ENCODE measurements around the gene NDUFC2. TPM values are rescaled to one million over a fixed set of nuclear protein-coding genes. Genes with fewer than 3 reads are reported as not detected.
"Not testable (repeated sequence)": the region's sequence is repeated elsewhere in the genome, so short reads cannot be mapped to it uniquely, and the experiment has no call there.

The NDUFC2 gene
- total RNA-seq, 3 donors from 2014 or later: 168 to 208 (median 183) TPM

DNA sequence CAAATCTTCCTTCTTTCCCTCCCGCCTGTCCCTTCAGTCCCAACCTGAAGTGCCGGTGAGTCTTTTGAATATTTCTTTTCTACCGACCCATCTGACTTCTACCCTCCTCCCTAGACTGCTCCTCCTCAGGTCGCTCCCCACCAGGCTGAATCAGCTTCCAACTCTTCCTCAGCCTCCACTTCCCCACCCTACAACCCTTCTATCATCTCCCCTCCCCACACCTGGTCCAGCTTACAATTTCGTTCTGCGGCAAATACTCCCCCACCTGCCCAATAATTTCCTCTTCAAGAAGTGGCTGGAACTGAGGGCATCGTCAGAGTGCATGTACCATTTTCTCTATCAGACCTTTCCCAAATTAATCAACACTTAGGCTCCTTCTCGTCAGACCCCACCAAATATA, 2.5 kb upstream of the NDUFC2 start:
- H3K9me3 ChIP-seq: no peaks in the 10 kb centered on the region
- TF ChIP-seq, protein P1, sequence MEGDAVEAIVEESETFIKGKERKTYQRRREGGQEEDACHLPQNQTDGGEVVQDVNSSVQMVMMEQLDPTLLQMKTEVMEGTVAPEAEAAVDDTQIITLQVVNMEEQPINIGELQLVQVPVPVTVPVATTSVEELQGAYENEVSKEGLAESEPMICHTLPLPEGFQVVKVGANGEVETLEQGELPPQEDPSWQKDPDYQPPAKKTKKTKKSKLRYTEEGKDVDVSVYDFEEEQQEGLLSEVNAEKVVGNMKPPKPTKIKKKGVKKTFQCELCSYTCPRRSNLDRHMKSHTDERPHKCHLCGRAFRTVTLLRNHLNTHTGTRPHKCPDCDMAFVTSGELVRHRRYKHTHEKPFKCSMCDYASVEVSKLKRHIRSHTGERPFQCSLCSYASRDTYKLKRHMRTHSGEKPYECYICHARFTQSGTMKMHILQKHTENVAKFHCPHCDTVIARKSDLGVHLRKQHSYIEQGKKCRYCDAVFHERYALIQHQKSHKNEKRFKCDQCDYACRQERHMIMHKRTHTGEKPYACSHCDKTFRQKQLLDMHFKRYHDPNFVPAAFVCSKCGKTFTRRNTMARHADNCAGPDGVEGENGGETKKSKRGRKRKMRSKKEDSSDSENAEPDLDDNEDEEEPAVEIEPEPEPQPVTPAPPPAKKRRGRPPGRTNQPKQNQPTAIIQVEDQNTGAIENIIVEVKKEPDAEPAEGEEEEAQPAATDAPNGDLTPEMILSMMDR (IDR thresholded peaks at IDR 0.05): no peak
- DNase-seq (no peak), ATAC-seq (no peak)
- H3K4me1 ChIP-seq (ENCODE audit: low read depth): peaks cover 13% of the 10 kb centered on the region
- H3K36me3 ChIP-seq (ENCODE audit: low read depth): no peaks in the 10 kb centered on the region
- no peak overlapping the region for H3K4me3 ChIP-seq
- intact Hi-C loops (cut with DNase I, micrococcal nuclease): no loop called here

- no peak overlapping the region for H3K4me3 ChIP-seq
- TF ChIP-seq, protein P1 (IDR thresholded peaks at IDR 0.05): no peak
- intact Hi-C loops (cut with DNase I, micrococcal nuclease): no loop called here
Measured at GRCh38 chr11:78081583-78081982, 1.9 kb upstream of the NDUFC2 start.

GRCh38 chr11:78080818-78081495, 1.3 kb upstream of the NDUFC2 start:
- DNase-seq: no peak
- no peaks in the 10 kb centered on the region for H3K9me3 ChIP-seq
- intact Hi-C loops (cut with DNase I, micrococcal nuclease): no loop called here
- TF ChIP-seq, protein P1 (IDR thresholded peaks at IDR 0.05): no peak
- no peaks in the 10 kb centered on the region for H3K36me3 ChIP-seq (ENCODE audit: low read depth)
- H3K4me1 ChIP-seq (ENCODE audit: low read depth): peaks cover 22% of the 10 kb centered on the region
- H3K4me3 ChIP-seq: no peak overlapping the region
- no peak for ATAC-seq

More at GRCh38 chr11:78081583-78081982, 1.9 kb upstream of the NDUFC2 start:
- no peaks in the 10 kb centered on the region for H3K9me3 ChIP-seq
- DNase-seq (no peak), ATAC-seq (no peak)
- no peaks in the 10 kb centered on the region for H3K36me3 ChIP-seq (ENCODE audit: low read depth)
- peaks cover 18% of the 10 kb centered on the region for H3K4me1 ChIP-seq (ENCODE audit: low read depth)

GRCh38 chr11:78080084-78080817, 589 bp upstream of the NDUFC2 start:
- Histone ChIP-seq H3K36me3 (ENCODE audit: low read depth) (no peaks in the 10 kb centered on the region), H3K4me1 (ENCODE audit: low read depth) (peaks cover 22% of the 10 kb centered on the region), H3K4me3 (peak overlapping the region; percentile 85), H3K9me3 (no peaks in the 10 kb centered on the region)
- TF ChIP-seq, protein P1 (IDR thresholded peaks at IDR 0.05): no peak
- no peak for DNase-seq
- no peak for ATAC-seq
- intact Hi-C loops (cut with DNase I, micrococcal nuclease): no loop called here

DNA sequence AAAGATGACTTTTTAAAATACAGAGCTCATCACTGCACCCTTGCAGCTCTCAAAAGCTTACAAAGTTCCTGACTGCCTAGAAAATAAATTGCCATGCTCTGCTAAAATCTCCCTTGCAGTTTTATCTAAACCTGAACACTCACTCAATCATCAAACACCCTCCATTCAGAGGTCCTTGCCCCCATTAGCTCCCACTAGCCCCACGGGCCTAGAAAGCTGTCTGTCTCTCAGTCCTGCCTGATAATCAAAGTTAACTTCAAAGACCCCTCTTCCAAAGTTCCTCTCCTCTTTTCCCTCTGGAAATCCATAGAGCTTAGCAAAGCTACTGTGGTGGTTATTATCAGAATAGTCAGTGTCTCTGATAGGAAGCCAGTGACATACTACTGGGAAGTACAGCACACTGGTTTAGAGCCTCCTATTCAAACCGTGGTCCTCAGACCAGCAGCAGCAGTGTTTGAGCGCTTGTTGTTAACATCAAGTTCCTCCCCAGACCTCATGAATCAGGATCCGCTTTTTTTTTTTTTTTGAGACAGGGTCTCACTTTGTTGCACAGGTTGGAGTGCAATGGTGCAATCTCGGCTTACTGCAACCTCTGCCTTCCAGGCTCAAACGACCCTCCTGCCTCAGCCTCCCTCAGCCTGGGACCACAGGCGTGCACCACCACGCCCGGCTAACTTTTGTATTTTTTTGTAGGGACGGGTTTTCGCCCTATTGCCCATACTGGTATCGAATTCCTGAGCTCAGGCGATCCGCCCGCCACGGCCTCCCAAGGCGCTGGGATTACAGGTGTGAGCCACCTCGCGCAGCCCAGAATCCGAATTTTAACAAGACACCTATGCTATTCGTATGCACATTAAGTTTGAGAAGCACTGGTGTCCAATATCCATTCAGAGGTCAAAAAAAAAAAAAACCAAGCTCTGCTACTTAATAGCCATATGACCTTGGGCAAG, 1.2 kb downstream of the NDUFC2 start:
- TF ChIP-seq, protein P1 (IDR thresholded peaks at IDR 0.05): no peak
- H3K9me3 ChIP-seq: no peaks in the 10 kb centered on the region
- peaks cover 22% of the 10 kb centered on the region for H3K4me1 ChIP-seq (ENCODE audit: low read depth)
- peak overlapping the region; percentile 85 for H3K4me3 ChIP-seq
- ATAC-seq (no peak), DNase-seq (no peak)
- intact Hi-C loops (cut with DNase I, micrococcal nuclease): no loop called here
- no peaks in the 10 kb centered on the region for H3K36me3 ChIP-seq (ENCODE audit: low read depth)

DNA sequence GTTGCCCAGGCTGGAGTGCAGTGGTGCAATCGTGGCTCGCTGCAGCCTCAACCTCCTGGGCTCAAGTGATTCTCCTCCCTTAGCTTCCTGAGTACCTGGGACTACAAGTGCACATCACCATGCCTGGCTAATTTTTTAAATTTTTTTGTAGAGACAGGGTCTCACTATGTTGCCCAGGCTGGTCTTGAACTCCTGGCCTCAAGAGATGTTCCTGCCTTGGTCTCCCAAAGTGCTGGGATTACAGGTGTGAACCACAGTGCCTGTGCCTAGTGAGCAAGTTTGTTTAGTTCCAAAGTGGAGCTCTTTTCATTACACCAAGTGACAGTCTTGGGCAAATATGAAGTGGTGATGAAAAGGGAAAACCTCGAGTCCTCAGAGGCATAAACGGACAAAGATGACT, 2.1 kb downstream of the NDUFC2 start:
- ATAC-seq; H3K36me3 ChIP-seq (ENCODE audit: low read depth); intact Hi-C loops (cut with DNase I, micrococcal nuclease); H3K9me3 ChIP-seq; DNase-seq; H3K4me3 ChIP-seq: not testable (repeated sequence)
- peaks cover 22% of the 10 kb centered on the region for H3K4me1 ChIP-seq (ENCODE audit: low read depth)

Data from mucosa of descending colon (tissue), 3 donors.